Activated naive CD4-positive, alpha-beta T cell treated with anti-CD3 and anti-CD28 coated beads, Interleukin-2, amount 10 ng/mL, durations not matched to agents 7 days and 5 days (primary cell): ENCODE measurements around the gene LRRC32.
"Not testable (repeated sequence)": the region's sequence is repeated elsewhere in the genome, so short reads cannot be mapped to it uniquely, and the experiment has no call there.

Experiments used
- CTCF ChIA-PET: fragments of 350-600 bp; sonication (Branson Sonifier 250); formaldehyde crosslinking; loops from one replicate; lab custom pipeline; 2021; ENCODE audit warnings: antibody characterized with exemption; lab: Charles Lee
- DNase-seq: peaks from one replicate; pipeline ENCODE4 v3.0.0-alpha.2; 2020
- H3K27ac Mint-ChIP-seq: one replicate; pipeline ENCODE4 v1.8.0; 2021; ENCODE audit warnings: mild to moderate bottlenecking, moderate library complexity, mixed read lengths
- H3K27me3 Mint-ChIP-seq: one replicate; pipeline ENCODE4 v1.8.0; 2021; ENCODE audit warnings: mild to moderate bottlenecking, mixed read lengths
- H3K36me3 Mint-ChIP-seq: one replicate; pipeline ENCODE4 v1.8.0; 2021; ENCODE audit warnings: mixed read lengths
- H3K4me1 Mint-ChIP-seq: one replicate; pipeline ENCODE4 v1.8.0; 2021; ENCODE audit warnings: mixed read lengths
- H3K4me3 Mint-ChIP-seq: one replicate; pipeline ENCODE4 v1.8.0; 2021; ENCODE audit warnings: mild to moderate bottlenecking, moderate library complexity, mixed read lengths
- H3K9me3 Mint-ChIP-seq: one replicate; pipeline ENCODE4 v1.8.0; 2021; ENCODE audit warnings: mixed read lengths

Gene LRRC32

DNA sequence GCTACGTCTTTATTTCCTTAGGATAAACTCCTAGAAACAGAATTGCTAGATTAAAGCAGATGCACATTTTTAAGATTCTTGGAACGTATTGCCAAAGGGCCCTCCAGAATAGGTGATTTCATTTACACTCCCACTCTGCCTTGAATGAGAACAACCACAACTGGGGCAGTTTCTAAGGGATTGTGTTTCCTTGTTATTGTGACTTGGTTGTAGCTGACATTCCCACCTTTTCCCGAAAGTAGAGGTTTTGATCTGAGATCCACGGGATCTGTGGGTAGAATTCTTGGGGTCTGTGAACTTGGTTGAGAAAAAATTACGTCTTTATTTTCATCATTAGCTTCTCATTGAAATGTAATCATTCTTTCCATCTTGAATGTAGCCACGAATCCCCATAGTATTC lies 21.5 kb downstream of the LRRC32 start:
- CTCF ChIA-PET = no interaction called here
- Mint-ChIP-seq H3K36me3 (no peaks in the 10 kb centered on the region), H3K9me3 (no peaks in the 10 kb centered on the region), H3K4me1 (peaks cover 5% of the 10 kb centered on the region), H3K27me3 (peaks cover 51% of the 10 kb centered on the region), H3K27ac (no peak overlapping the region), H3K4me3 (no peak overlapping the region)
- no peak for DNase-seq

- no peaks in the 10 kb centered on the region for H3K9me3 Mint-ChIP-seq
- CTCF ChIA-PET = no interaction called here
- H3K27me3 Mint-ChIP-seq = peaks cover 48% of the 10 kb centered on the region
Measured at GRCh38 chr11:76648061-76648460, 22.5 kb downstream of the LRRC32 start.

DNA sequence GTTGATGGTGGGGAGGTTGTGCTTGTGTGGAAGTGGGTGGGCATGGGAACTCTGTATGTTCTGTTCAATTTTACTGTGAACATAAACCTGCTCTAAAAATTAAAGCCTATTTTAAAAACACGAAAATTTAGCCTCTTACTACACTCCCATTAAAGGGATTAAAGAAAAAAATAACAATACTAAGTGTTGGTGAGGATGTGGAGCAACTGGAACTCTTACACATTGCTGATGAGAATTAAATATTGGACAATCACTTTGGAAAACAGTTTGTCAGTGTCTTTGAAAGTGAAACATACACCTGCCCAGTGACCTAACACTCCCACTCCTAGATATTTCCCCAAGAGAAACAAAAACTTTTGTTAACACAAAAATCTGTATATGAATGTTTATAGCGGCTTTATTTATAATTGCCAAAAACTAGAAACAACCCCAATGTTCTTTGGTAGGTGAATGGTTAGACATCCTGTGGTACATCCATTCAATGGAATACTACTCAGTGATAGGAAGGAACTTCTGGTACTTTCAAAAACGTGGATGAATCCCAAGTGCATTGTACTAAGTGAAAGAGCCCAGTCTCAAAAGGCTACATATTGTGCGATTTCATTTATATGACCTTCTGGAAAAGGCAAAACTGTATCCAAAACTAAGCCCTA lies 23.5 kb downstream of the LRRC32 start:
- peaks cover 57% of the 10 kb centered on the region for H3K27me3 Mint-ChIP-seq
- DNase-seq = no peak
- H3K36me3 Mint-ChIP-seq = no peaks in the 10 kb centered on the region
- no peak overlapping the region for H3K4me3 Mint-ChIP-seq
- H3K9me3 Mint-ChIP-seq = no peaks in the 10 kb centered on the region
- H3K4me1 Mint-ChIP-seq = peaks cover 5% of the 10 kb centered on the region
- CTCF ChIA-PET = no interaction called here
- H3K27ac Mint-ChIP-seq = no peak overlapping the region

More at GRCh38 chr11:76648061-76648460, 22.5 kb downstream of the LRRC32 start:
- Mint-ChIP-seq H3K27ac (no peak overlapping the region), H3K4me3 (no peak overlapping the region), H3K36me3 (no peaks in the 10 kb centered on the region), H3K4me1 (peaks cover 5% of the 10 kb centered on the region)
- no peak for DNase-seq

- Mint-ChIP-seq H3K9me3 (no peaks in the 10 kb centered on the region), H3K4me3 (no peak overlapping the region), H3K27me3 (peaks cover 56% of the 10 kb centered on the region), H3K36me3 (no peaks in the 10 kb centered on the region), H3K4me1 (peaks cover 5% of the 10 kb centered on the region), H3K27ac (no peak overlapping the region)
- DNase-seq = no peak
- CTCF ChIA-PET = no interaction called here
Measured at GRCh38 chr11:76644591-76644990, 26.0 kb downstream of the LRRC32 start.

GRCh38 chr11:76643711-76644110 lies 26.8 kb downstream of the LRRC32 start:
- H3K36me3 Mint-ChIP-seq, CTCF ChIA-PET: not testable (repeated sequence)

DNA sequence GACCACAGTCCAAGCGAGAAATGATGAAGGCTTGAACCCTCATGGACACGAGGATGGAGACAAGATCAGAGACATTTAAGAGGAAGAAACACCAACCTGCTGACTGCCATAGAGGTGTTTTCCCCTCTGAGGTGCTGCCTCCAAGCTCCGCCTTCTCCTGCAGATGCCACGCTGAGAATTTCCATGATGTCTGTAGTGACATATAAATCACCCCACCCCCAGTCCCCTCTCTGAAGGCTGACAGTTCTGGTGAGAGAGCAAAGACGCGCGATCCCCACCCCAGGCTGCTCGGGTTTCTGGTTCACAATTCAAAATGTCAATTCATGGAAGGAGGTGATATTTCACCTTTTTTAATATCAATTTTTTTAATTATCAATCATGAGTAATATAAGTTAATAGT lies 28.2 kb downstream of the LRRC32 start:
- peak; percentile 14 for DNase-seq
- CTCF ChIA-PET = no interaction called here
- Mint-ChIP-seq H3K27me3 (peaks cover 60% of the 10 kb centered on the region), H3K36me3 (no peaks in the 10 kb centered on the region), H3K27ac (no peak overlapping the region), H3K9me3 (no peaks in the 10 kb centered on the region), H3K4me3 (no peak overlapping the region), H3K4me1 (peaks cover 10% of the 10 kb centered on the region)

More at GRCh38 chr11:76643711-76644110, 26.8 kb downstream of the LRRC32 start:
- not testable (repeated sequence) for DNase-seq, H3K4me3 Mint-ChIP-seq, H3K9me3 Mint-ChIP-seq, H3K27ac Mint-ChIP-seq, H3K4me1 Mint-ChIP-seq
- peaks cover 65% of the 10 kb centered on the region for H3K27me3 Mint-ChIP-seq

DNA sequence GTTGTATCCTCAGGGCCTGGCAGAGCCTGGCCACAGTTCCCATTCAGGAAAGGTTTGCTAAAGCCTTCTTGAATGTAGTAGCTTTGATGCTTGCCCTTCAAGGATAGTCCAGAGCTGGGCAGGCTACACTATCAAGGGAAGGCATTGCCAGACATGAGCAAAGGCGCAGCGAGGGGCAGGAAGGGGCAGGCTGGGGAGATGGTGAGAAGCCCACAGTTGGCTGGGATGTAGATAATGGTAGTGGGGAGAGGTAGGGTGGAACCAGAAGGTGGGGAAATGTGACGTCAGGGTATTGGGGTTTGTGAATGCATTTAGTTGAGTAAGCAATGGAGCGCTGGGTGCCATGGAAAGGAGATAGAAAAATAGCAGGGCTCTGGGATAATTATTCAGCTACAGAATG lies 28.6 kb downstream of the LRRC32 start:
- H3K4me1 Mint-ChIP-seq = peaks cover 13% of the 10 kb centered on the region
- H3K36me3 Mint-ChIP-seq = no peaks in the 10 kb centered on the region
- H3K4me3 Mint-ChIP-seq = no peak overlapping the region
- peaks cover 60% of the 10 kb centered on the region for H3K27me3 Mint-ChIP-seq
- CTCF ChIA-PET = no interaction called here
- DNase-seq = peak; percentile 3
- no peak overlapping the region for H3K27ac Mint-ChIP-seq
- no peaks in the 10 kb centered on the region for H3K9me3 Mint-ChIP-seq

- CTCF ChIA-PET = no interaction called here
- H3K36me3 Mint-ChIP-seq = no peaks in the 10 kb centered on the region
- H3K4me1 Mint-ChIP-seq = peaks cover 13% of the 10 kb centered on the region
- no peak overlapping the region for H3K27ac Mint-ChIP-seq
- H3K27me3 Mint-ChIP-seq = peaks cover 74% of the 10 kb centered on the region
- DNase-seq = peak; percentile 1
- no peak overlapping the region for H3K4me3 Mint-ChIP-seq
- no peaks in the 10 kb centered on the region for H3K9me3 Mint-ChIP-seq
Measured at GRCh38 chr11:76640501-76640900, 30.0 kb downstream of the LRRC32 start.

DNA sequence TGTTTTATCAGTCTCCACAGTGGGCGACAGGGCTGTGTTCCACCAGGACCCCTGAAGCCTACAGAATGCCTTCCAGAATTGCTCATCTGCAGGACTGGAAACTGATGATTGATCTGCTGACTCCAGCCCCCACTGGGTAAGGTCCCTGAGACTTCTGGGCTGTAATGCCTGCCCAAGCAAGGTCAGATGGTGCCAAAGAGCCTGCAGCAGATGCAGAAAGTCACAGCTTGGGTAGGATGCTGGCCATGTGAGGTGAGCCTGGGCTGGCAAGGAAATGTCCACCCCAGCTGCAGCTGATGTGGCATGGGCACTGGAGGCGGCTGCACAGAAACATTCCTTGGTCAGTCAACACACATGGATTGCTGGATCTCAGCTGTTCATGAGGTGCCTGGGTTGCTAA lies 30.9 kb downstream of the LRRC32 start:
- H3K27ac Mint-ChIP-seq = no peak overlapping the region
- DNase-seq = no peak
- H3K4me3 Mint-ChIP-seq = no peak overlapping the region
- H3K4me1 Mint-ChIP-seq = peaks cover 13% of the 10 kb centered on the region
- no peaks in the 10 kb centered on the region for H3K36me3 Mint-ChIP-seq
- CTCF ChIA-PET = no interaction called here
- H3K9me3 Mint-ChIP-seq = no peaks in the 10 kb centered on the region
- peaks cover 76% of the 10 kb centered on the region for H3K27me3 Mint-ChIP-seq

- CTCF ChIA-PET = no interaction called here
- H3K4me1 Mint-ChIP-seq = peaks cover 8% of the 10 kb centered on the region
Measured at GRCh38 chr11:76638270-76639197, 32.0 kb downstream of the LRRC32 start.

GRCh38 chr11:76637491-76638269 lies 32.9 kb downstream of the LRRC32 start:
- CTCF ChIA-PET = no interaction called here
- no peak overlapping the region for H3K4me3 Mint-ChIP-seq
- H3K9me3 Mint-ChIP-seq = no peaks in the 10 kb centered on the region
- peak overlapping the region; percentile 46 for H3K27ac Mint-ChIP-seq
- peaks cover 9% of the 10 kb centered on the region for H3K4me1 Mint-ChIP-seq
- DNase-seq = peak; percentile 20
- H3K36me3 Mint-ChIP-seq = no peaks in the 10 kb centered on the region
- H3K27me3 Mint-ChIP-seq = peaks cover 69% of the 10 kb centered on the region

More at GRCh38 chr11:76638270-76639197, 32.0 kb downstream of the LRRC32 start:
- Mint-ChIP-seq H3K36me3 (no peaks in the 10 kb centered on the region), H3K27me3 (peaks cover 72% of the 10 kb centered on the region), H3K9me3 (no peaks in the 10 kb centered on the region), H3K27ac (peak overlapping the region; percentile 29), H3K4me3 (no peak overlapping the region)
- DNase-seq = peak; percentile 12

GRCh38 chr11:76636826-76637460 lies 33.6 kb downstream of the LRRC32 start:
- Mint-ChIP-seq H3K27ac (no peak overlapping the region), H3K4me1 (peaks cover 14% of the 10 kb centered on the region), H3K9me3 (no peaks in the 10 kb centered on the region), H3K27me3 (peaks cover 62% of the 10 kb centered on the region), H3K4me3 (no peak overlapping the region), H3K36me3 (no peaks in the 10 kb centered on the region)
- DNase-seq = peak; percentile 13
- CTCF ChIA-PET = interaction anchor here (1.4 kb wide), 1 partner anchor 13 kb away, joined by 3 read pairs; no protein-coding TSS in a partner anchor

GRCh38 chr11:76635991-76636738 lies 34.4 kb downstream of the LRRC32 start:
- no peaks in the 10 kb centered on the region for H3K9me3 Mint-ChIP-seq
- peaks cover 16% of the 10 kb centered on the region for H3K4me1 Mint-ChIP-seq
- DNase-seq = peak; percentile 3
- CTCF ChIA-PET = interaction anchor here (1.4 kb wide), 1 partner anchor 12 kb away, joined by 3 read pairs; no protein-coding TSS in a partner anchor
- no peak overlapping the region for H3K4me3 Mint-ChIP-seq
- H3K27me3 Mint-ChIP-seq = peaks cover 56% of the 10 kb centered on the region
- H3K36me3 Mint-ChIP-seq = no peaks in the 10 kb centered on the region
- no peak overlapping the region for H3K27ac Mint-ChIP-seq
